ENCODE data around the gene YPEL3.

The YPEL3 gene

DNA sequence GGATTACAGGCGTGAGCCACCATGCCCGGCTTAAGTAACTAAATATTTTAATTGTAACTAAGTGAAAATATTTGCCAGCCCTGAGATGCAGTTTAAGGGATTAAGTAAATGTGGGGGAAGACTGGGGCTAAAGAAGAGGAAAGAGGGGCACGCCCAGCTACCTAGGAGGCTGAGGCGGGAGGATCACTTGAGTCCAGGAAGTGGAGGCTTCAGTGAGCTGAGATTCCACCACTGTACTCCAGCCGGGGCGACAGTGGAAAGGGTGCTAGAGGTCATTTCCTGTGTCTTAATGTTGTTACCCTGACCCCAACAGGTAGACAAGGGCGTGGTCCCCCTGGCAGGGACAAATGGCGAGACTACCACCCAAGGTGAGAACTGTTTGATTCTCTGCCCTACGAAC is 27.7 kb downstream of the YPEL3 start:
- DNase-seq: no peak

DNA sequence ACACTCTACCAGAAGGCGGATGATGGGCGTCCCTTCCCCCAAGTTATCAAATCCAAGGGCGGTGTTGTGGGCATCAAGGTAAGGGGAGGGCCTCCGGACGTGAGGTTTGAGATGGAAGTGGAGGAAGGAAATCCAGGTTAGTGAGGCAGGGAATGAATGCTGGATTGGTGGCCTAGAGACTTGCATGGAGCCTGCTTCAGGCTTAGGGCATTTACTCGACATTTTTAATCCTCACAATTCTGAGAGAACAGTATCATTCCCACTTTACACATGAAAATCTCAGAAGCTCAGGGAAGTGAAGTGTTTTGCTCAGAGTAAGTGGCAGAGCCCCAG is 28.5 kb downstream of the YPEL3 start:
- DNase-seq: no peak

DNA sequence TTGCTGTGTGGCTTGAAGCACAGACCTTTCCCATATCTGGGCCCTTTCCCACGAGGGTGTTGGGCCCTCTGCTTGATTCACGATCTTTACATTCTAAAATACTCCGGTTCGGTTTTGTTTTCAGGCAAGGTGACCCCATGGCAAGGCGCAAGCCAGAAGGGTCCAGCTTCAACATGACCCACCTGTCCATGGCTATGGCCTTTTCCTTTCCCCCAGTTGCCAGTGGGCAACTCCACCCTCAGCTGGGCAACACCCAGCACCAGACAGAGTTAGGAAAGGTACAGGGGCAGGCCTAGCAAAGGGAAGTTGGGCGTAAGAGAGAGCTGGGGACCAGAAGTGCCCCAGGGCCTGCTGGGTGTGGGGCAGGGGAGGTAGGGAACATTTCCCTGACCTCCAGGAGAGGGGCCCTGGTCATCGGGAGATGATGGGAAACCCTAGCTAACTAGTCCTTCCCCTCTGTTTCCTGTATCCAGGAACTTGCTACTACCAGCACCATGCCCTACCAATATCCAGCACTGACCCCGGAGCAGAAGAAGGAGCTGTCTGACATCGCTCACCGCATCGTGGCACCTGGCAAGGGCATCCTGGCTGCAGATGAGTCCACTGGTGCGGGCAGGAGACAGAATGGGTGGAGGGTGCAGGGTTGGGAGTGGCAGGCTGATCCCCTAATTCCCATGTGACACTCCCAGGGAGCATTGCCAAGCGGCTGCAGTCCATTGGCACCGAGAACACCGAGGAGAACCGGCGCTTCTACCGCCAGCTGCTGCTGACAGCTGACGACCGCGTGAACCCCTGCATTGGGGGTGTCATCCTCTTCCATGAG is 29.0 kb downstream of the YPEL3 start:
- DNase-seq: no peak

DNA sequence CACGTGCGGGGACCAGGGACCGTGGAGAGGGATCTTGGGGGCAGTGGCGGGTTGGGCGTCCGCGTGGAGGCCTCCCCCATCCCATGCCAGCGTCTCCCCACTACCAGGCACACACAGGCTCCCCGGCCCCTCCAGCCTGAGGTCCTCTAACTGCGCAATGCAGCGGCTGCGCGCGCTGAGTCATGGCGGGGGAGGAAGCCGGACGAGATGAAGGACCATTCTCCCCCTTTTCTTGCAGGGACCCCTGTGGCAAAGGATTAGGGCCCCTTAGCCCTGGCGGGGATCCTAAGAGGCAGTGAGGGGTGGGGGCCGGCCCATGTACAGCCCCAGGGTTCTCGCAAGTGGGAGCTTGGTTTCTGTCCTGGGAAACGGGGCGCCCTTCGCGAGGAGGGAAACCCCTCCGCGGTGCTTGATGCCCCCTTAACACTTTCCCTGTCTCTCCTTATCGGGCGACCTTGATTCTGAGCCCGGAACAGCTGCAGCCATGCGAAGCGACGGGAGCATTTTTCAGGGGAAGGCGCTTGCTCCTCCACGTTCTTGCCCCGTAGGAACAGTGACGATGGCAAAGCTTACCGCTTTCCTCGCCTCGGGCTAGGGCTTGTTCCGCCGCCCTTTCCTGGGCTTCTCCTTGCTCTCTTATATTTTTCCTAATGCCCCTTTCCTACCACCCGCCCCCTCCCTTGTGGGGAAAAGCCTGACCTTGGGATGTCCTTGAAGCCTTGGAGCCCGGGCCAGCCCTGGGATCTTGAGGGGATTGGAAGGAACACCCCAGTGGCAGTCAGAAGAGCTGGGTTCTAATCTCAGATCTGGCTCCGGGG is 29.9 kb downstream of the YPEL3 start:
- DNase-seq: no peak

DNA sequence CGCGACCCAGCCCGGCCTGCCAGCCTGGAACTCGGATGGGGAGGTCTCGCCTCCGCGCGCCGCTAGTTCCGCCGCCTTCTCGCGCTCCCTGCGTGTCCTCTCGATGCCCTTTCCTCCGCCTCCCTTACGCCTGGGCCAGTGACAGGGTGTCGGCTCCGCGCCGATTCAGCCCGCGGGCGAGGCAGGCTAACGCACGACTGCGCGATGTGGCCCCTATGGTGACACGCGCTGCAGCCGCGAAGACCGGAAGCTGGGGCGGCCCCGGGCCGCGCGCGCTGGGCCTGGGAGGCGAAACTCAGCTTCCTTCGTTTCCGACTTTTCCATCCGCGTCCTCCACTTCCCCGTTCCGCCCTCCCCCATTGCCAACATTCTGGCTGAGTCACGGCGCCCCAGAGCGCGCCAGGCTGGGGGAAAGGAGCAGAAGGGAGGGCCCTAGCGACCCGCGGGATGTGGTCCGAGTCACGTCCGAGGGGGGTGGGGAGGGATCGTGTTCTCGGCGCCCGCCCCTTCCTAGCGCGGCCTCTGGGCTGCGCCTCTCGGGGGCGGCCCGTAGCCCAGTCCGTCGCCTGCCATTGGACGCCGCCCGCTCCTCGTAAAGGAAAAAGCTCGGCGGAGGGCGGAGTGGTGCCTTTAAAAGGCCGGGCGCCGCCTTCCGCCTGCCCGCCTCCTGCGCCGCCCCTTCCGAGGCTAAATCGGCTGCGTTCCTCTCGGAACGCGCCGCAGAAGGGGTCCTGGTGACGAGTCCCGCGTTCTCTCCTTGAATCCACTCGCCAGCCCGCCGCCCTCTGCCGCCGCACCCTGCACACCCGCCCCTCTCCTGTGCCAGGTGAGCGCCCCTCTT is 30.7 kb downstream of the YPEL3 start, which contains the start of gene ALDOA:
Gene ALDOA, plus strand, starts transcription at position 659 of the 841 bp plus-strand sequence. CDS start 1,138 bp downstream, outside the sequence.
- DNase-seq: peak; percentile 98

DNA sequence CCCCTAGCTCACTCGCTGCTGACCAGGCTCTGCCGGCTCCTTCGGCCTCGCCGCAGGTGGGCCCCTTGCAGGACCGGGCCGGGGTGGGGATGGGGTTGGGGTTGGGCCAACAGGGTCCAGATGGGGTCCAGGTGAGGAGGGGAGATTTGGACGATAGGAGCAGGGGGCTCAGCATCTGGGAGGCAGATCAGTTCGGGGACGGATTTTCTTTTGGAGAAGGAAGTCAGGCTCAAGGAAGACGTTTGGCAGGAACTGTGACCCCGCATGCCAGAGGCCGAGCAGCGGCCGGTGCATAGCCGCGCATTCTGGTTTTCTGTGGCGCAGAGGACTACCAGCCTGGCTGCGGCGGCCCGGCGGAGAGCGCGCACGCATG is 31.3 kb downstream of the YPEL3 start:
- no peak for DNase-seq

DNA sequence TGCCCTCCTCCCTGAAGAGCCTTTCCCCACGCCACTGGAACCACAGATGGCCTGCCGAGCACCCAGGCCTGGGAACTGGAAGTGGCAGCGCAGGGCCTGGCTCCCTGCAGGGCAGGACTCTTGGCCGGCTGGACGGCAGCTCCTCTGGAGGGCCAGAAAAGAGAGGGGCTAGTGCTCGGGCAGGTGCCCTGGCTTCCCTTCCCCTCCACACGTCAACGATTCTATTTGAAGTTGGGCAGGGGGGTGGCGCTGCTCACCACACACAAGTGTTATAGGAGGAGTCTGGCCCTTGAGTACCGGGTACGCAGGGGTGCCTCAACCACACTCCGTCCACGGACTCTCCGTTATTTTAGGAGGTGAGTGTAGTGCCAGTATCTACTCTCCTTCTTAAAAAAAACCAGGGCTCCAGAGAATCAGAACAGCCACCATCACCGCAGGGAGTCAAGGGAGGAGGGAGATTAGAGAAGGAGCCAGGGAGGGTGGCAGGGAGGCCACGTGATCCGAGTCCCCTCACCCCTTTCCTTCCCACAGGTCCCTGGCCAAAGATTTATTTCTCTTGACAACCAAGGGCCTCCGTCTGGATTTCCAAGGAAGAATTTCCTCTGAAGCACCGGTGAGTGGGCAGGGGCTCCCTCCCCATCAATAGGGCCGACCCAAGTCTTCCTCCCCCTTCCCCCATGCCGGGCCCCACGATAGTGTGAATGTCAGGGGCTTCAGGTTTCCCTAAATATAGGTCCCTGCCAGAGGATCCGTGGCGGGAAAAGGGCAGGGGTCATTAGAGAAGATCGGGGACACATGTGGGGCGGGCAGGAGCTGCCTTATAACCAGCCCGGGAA is 31.9 kb downstream of the YPEL3 start:
- DNase-seq: no peak

DNA sequence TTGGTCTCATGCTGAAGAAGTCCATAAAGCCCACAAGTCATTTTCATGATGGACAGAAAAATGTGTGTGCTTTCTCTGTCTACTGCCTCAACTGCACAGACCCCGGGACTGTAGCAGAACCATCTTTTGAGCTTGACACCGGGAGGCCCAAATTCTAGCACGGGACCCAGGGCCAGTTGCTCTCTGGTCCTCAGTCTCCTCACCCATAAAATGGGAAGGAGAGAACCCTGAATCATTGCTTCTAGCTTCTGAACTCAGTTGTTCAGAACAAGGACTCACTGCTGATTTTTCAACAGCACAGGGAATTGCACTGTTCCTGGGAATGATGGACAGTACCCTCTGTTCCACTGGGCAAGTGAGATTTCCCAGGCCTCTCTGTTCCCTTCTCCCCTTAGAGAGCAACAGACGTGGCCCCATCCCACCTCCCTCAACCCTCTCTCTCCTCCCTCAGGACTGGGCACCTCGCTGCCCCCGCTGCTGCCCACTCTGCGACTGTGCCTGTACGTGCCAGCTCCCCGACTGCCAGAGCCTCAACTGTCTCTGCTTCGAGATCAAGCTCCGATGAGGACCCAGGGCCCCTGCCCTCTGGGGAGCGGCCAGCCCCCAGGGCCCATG is 32.6 kb downstream of the YPEL3 start:
- DNase-seq: no peak

DNA sequence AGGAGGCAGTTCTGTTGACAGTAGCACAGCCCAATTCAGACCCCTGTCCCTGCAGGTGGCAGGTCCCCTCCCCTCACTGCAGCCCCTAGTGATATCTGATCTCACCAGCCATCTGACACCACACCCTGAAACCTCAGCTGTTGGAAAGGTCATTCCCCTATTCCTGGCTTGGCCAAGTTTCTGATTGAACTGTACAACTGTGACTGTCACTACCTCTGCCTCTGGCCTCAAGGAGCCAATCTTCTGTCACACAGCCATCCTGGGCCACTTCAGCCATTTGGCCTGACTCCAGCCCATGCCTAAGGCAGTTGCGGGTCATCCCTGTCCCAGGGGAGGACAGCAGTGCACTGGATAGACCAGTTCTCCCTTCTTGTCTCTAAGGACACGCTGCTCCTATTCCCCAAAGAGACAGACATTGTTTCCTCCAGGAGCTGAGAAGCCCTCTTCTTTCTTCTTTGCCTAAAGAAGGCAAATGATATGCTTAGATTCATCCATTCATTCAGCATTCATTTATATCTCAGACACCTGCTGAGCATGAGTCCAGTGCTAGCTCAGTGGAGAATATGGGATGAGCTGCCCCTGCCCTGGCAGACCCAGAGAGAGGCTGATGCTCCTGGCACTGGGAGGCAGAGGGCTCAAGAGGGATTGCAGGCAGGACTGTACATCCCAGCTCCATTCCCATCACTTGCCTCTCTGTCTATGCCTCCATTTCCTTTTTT is 35.0 kb downstream of the YPEL3 start:
- DNase-seq: no peak

DNA sequence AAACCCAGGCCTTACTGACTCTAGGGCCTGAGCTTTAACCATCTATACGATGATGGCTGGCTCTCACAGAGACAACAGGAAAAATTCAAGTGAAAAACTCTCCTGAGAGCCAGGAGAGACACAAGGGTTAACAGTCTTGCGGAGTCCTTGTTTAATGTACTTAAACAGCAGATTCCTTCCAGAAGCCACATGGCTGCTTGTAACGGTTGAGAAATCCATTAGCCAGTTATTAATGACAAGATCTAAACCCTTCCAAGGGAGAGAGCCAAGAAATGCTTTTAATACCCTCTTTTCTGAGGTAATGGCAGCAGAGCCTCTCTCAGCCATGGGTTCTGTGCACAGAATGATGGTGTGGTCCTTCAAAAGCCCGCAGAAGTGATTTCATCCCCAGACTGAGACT is 35.7 kb downstream of the YPEL3 start:
- no peak for DNase-seq

DNA sequence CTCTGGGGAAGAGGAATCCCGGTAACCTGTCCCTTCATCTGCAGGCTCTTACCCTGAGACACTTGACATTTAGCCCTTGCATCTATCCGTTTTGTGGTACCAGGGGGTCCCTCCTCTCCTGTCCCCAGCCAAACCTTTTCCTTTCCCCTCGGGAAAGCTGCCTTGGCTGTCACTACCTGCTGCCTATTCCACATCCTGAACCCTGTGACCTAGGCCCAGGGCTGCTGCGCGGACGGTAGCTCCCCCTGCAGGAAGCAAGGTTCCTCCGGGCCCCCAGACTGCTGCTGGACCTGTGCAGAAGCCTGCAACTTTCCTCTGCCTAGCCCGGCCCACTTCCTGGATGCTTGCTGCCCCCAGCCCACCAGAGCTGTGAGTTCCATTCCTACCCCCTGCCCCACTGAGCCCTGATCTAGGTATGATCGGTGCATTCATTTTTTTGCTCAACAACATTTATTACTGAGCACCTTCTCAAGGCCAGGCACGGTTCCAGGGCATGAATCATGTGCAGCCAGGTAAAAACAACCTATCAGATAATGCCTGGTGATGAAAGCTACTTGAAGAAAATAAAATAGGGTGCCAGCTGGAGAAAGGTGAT is 41.0 kb downstream of the YPEL3 start:
- no peak for DNase-seq

DNA sequence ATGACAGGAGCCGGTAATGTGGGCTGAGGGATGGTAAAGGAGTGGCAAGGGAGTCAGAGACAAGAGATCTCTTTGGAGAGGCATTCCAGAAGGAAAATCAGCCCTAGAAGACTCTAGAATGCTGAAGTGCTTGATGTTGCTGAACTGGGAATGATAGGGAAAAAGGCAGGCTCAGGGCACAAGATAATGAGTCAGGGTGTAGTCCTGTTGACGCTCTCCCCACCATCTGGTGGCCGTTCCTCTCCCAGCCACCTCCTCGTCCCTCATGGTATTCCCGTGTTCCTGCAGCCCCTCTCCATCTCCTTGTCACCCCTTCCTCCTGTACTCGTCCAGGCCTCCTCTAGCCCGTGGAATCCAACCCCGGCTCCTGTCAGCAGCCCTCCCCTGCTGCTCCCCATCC is 41.6 kb downstream of the YPEL3 start:
- no peak for DNase-seq

DNA sequence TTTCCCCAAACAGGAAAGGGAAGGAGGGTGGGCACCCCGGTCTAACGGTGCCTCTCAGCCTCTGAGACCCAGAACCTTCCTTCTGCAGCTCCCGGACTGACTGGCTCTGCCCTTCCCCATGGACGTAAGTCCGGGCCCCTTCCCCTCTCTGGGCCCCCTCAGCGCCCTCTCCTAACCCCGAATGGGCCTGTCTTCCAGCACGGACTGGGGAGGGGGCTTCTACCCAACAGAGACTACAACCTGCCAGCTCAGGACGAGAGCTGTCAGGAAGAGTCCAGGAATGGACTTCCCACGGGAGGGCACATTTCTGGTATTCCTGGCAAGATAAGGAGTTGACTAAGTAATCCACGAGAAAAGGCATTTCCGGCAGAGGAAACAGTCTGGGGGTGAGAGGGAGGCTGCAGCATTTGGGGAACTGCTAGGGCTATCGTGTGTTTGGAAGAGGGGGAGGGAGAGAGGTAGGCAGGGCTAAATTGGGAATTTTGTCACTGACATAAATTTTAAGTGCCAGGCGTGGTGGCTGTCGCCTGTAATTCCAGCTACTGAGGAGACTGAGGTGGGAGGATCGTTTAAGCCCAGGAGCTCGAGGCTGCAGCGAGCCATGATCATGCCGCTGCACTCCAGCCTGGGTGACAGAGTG is 42.5 kb downstream of the YPEL3 start:
- DNase-seq: peak; percentile 37

DNA sequence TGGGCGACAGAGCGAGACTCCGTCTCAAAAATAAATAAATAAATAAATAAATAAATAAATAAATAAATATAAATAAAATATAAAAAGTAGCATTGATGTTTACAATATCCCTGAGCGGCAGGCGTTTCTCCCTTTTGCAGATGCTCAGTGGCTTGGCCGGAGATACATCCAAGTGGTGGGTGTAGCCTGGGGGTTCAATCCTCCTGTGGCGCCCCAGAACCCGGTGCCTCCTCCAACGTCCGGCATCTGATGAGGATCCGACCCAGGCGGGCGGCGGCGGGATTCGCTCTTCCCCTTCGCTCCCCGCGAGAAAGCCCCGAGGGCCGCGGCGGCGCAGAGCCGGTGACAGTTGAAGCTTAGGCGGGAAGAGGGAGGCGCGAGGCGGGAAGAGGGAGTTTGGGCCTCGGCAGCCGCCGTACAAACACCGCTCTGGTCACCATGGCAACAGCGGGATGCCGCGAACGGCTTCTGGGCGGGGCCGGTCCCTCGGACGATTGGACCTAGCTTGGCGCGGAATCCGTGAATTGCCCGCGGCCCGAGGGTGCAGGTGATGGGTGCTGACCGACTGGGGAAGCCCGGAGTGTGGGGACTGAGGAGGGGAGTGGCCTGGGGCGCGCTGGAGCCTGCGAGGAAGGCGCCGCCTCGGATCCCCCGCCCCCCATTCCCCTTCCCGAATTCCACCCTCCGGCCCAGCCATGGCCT is 43.2 kb downstream of the YPEL3 start:
- DNase-seq: peak; percentile 92

DNA sequence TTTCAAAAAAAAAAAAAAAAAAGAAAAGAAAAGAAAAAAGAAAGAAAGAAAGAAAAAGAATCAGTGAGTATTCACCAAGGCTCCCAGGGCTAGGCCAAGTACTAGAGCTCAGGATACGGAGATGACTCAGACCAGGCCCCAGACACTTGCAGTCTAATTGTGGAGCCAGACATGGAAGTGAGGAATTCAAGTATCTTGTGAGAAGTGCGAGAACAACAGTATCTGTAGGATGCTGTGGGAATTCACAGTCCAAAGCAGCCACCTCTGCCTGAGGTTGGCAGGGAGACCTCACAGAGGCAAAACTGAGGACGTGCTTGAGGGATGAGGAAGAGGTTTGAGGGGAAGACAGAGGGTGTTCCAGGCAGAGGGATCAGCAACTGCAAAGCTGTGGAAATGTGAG is 44.5 kb downstream of the YPEL3 start:
- no peak for DNase-seq

DNA sequence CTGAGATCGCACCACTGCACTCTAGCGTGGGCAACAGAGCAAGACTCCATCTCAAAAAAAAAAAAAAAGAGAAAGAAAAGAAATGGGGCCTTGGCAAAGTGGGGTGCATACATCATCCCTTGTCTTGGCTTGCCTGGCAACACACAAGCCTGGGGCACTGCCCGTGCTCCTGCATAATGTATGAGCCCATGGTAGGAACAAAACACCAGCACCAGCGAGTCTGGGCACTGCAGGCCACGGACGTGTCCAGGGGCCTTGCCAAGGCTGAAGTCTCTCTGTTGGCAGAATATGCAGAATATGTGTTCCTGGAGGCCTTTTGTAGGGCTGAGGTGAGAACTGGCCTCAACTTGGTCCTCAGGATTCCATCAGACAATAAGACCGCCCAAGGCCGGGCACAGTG is 46.1 kb downstream of the YPEL3 start:
- DNase-seq: no peak

DNA sequence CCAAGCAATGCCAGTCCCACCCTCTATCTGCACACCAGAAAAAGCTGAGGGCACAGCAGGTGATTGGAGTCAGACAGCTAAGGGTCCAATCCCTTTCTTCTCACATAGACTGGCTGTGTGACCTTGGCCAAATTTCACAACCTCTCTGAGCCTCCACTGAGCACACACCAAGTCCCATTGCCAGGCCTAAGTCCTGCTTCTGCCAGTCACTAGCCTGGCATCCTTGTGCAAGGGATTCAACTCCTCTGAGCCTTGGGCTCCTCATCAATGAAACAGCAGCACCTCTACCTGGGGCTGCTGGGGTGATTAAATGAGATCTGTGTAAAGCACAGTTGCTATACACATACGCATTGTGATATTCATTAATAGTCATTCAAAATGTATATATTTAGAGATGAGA is 49.4 kb downstream of the YPEL3 start:
- no peak for DNase-seq

DNA sequence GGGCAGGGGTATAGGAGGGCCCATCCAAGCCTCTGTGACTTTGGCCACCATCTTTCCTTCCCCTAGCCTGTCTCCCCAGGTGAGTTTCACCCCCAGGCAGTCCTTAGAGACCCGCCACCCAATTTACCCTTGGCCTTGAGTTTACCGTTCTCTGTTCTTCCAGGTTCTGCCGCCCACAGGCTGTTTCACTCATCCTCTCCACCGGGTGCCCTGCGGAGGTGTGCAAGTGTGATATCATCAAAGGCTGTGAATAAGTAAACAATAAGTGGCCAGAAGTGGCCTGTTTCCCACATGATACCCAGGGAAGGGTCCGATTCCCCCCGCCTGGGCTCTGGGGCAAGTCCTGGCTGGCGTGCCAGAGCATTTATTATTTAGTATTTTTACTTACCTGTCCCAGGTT is 49.8 kb downstream of the YPEL3 start:
- no peak for DNase-seq

Data from T1000 (cell line).